ENCODE measurements around the gene POU2AF3.

POU2AF3 gene

GRCh38 chr11:111320728-111321568 lies 22.6 kb downstream of the POU2AF3 start:
- no peak for TF ChIP-seq TAF1 (IDR thresholded peaks at IDR 0.05; ENCODE audit: borderline replicate concordance, low read depth, low read length)
- no peak for TF ChIP-seq POLR2A (IDR thresholded peaks at IDR 0.05; ENCODE audit: low read depth, low read length)
- no peak for TF ChIP-seq POLR2AphosphoS5 (IDR thresholded peaks at IDR 0.05; ENCODE audit: low read depth, low read length)
- DNase-seq (ENCODE audit: insufficient read length) (no peak), FAIRE-seq (no peak)

- TF ChIP-seq POLR2A (IDR thresholded peaks at IDR 0.05; ENCODE audit: low read depth, low read length) (no peak), POLR2AphosphoS5 (IDR thresholded peaks at IDR 0.05; ENCODE audit: low read depth, low read length) (no peak), TAF1 (IDR thresholded peaks at IDR 0.05; ENCODE audit: borderline replicate concordance, low read depth, low read length) (no peak)
- FAIRE-seq (no peak), DNase-seq (ENCODE audit: insufficient read length) (no peak)
These were observed 24.2 kb downstream of the POU2AF3 start for GRCh38 chr11:111322534-111322933.

GRCh38 chr11:111324277-111324720 lies 26.0 kb downstream of the POU2AF3 start:
- no peak for TF ChIP-seq TAF1 (IDR thresholded peaks at IDR 0.05; ENCODE audit: borderline replicate concordance, low read depth, low read length)
- TF ChIP-seq POLR2A (IDR thresholded peaks at IDR 0.05; ENCODE audit: low read depth, low read length): no peak
- TF ChIP-seq POLR2AphosphoS5 (IDR thresholded peaks at IDR 0.05; ENCODE audit: low read depth, low read length): no peak
- FAIRE-seq: no peak

DNA sequence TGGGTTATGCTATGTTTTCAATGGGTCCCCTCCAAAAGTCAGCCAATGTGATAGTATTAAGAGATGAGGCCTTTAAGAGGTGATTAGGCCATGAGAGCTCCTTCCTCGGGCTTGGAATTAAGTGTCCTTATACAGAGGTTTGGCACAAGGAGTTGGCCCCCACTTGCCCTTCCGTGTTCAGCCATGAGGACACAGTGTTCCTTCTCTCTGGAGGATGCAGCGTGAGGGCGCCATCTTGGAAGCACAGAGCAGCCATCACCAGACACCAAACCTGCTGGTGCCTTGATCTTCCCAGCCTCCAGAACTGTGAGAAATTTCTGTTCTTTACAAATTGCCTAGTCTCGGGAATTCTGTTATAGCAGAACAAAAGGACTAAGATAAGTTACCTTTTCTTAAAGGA lies 26.9 kb downstream of the POU2AF3 start:
- DNase-seq (ENCODE audit: insufficient read length) (no peak), FAIRE-seq (no peak)
- no peak for TF ChIP-seq POLR2A (IDR thresholded peaks at IDR 0.05; ENCODE audit: low read depth, low read length)
- no peak for TF ChIP-seq POLR2AphosphoS5 (IDR thresholded peaks at IDR 0.05; ENCODE audit: low read depth, low read length)
- no peak for TF ChIP-seq TAF1 (IDR thresholded peaks at IDR 0.05; ENCODE audit: borderline replicate concordance, low read depth, low read length)

More at GRCh38 chr11:111324277-111324720, 26.0 kb downstream of the POU2AF3 start:
- no peak for DNase-seq (ENCODE audit: insufficient read length)

GRCh38 chr11:111326824-111327223 lies 28.5 kb downstream of the POU2AF3 start:
- DNase-seq (ENCODE audit: insufficient read length) (no peak), FAIRE-seq (peak; percentile 67)
- TF ChIP-seq POLR2A (IDR thresholded peaks at IDR 0.05; ENCODE audit: low read depth, low read length) (no peak), POLR2AphosphoS5 (IDR thresholded peaks at IDR 0.05; ENCODE audit: low read depth, low read length) (no peak), TAF1 (IDR thresholded peaks at IDR 0.05; ENCODE audit: borderline replicate concordance, low read depth, low read length) (no peak)

- peak; percentile 21 for FAIRE-seq
- no peak for DNase-seq (ENCODE audit: insufficient read length)
- TF ChIP-seq POLR2AphosphoS5 (IDR thresholded peaks at IDR 0.05; ENCODE audit: low read depth, low read length) (no peak), TAF1 (IDR thresholded peaks at IDR 0.05; ENCODE audit: borderline replicate concordance, low read depth, low read length) (no peak), POLR2A (IDR thresholded peaks at IDR 0.05; ENCODE audit: low read depth, low read length) (no peak)
These were observed 29.7 kb downstream of the POU2AF3 start for GRCh38 chr11:111327908-111328624.

DNA sequence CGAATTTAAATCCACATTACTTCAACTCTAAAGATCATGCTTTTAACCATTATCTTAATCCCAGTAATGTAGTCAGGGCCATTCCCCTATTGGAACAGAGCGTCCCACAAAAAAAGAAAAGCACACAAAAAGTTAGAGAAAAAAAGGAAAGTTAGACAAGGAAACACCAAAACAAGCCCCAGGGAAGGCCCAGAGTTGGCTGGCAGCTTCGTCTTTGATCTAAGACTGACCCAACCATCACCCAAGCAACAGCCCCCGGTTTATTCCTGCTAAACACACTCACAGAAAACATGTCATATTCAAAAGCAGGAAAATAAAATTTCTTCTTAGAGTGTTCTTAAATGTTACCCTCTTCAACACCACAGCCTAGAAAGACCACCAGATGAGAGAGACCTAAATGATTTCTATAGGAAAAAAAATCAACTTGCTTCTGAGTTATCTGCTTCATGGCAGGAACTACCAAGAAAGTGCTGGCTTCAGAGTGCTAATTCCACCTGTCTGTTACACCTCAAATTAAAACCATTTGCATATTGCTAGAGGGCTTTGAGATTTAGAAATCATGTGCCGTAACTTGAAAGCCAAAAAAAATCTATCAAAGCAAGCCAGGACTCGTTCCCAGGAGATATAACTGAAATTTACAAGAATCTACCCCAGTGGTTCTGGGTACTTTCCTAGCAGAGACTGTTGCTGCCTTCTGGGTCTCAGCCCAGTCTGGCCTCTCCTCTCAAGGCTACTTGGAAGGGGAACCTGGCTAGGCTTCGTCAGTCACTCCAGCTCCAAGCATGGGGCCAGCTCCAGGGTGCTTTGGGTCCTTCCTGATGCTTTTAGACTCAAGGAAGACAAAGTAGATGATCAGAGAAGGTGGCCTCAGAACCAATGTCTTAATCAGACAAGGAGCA lies 31.2 kb downstream of the POU2AF3 start:
- DNase-seq (ENCODE audit: insufficient read length): no peak
- no peak for FAIRE-seq
- TF ChIP-seq POLR2AphosphoS5 (IDR thresholded peaks at IDR 0.05; ENCODE audit: low read depth, low read length) (no peak), TAF1 (IDR thresholded peaks at IDR 0.05; ENCODE audit: borderline replicate concordance, low read depth, low read length) (no peak), POLR2A (IDR thresholded peaks at IDR 0.05; ENCODE audit: low read depth, low read length) (no peak)

DNA sequence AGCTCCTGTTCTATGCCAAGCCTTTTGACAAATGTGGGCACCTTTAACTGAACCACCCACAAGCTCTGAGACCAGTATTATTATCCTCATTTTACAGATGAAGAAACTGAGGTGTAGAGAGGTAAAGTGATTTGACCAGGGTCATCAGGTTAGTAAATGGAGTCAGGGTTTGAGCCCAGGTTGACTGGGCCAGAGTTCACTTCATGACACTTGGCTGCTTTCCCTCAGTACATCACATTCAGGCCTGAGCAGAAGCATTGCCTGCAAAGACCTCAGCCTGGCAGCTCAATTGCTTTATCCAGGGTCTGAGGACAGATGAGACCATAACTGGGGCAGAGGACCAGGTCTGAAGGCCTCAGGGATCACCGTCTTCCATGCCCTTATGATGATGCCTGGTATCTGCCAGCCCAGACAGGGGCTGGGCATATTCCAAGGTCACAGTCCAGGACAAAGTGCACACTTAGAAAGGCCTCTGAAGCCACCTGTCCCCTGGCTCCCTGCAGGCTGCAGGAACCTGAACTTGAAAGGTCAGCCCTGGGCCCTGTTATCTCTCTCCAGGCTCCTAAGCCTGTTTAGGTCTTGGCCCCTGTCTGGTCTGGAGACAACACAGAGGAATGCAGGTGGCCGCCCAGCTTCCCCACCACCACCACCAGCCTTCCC lies 32.0 kb downstream of the POU2AF3 start:
- DNase-seq (ENCODE audit: insufficient read length): no peak
- TF ChIP-seq POLR2AphosphoS5 (IDR thresholded peaks at IDR 0.05; ENCODE audit: low read depth, low read length): no peak
- no peak for TF ChIP-seq TAF1 (IDR thresholded peaks at IDR 0.05; ENCODE audit: borderline replicate concordance, low read depth, low read length)
- no peak for TF ChIP-seq POLR2A (IDR thresholded peaks at IDR 0.05; ENCODE audit: low read depth, low read length)
- FAIRE-seq: peak; percentile 51

- no peak for TF ChIP-seq POLR2AphosphoS5 (IDR thresholded peaks at IDR 0.05; ENCODE audit: low read depth, low read length)
- no peak for TF ChIP-seq TAF1 (IDR thresholded peaks at IDR 0.05; ENCODE audit: borderline replicate concordance, low read depth, low read length)
- no peak for TF ChIP-seq POLR2A (IDR thresholded peaks at IDR 0.05; ENCODE audit: low read depth, low read length)
- FAIRE-seq: no peak
- DNase-seq (ENCODE audit: insufficient read length): no peak
These were observed 33.5 kb downstream of the POU2AF3 start for GRCh38 chr11:111331711-111332479.
